ENCODE measurements around the gene HLA-DQB1.

- no peak for TF ChIP-seq POLR2A (IDR thresholded peaks at IDR 0.05)
- no peak for TF ChIP-seq CTCF (IDR thresholded peaks at IDR 0.05)
- TF ChIP-seq EP300 (IDR thresholded peaks at IDR 0.05; ENCODE audit: low read depth) = no peak
These were observed 42.8 kb downstream of the HLA-DQB1 start for GRCh38 chr6:32623693-32624092.
